ENCODE data around the gene SACM1L.

DNA sequence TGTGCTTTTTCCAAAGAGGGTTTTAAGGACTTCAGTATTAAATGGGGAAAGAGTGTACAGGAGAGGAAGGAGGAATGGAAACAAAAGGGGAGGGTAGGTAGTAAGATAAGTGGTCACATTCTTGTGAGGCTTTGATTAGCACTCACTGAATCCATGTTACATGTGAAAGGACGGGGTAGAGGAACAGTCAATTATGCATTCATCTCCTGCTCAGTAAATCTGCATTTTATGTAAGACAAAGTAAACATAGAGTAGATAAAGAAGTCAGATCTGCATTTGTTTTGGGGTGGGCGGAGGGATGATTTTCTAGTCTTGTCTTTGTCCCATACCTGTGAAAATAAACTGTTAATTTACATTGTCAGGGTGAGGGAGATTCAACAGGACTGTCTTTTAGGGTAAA, 50.8 kb downstream of the SACM1L start:
- TF ChIP-seq POLR2A (IDR thresholded peaks at IDR 0.05; ENCODE audit: insufficient read depth in 1 of 2, low read depth in 2 of 2, low read length in 2 of 2) (no peak), HMG20A (CRISPR knock-in tag; IDR thresholded peaks at IDR 0.05; ENCODE audit: borderline replicate concordance) (no peak), ZNF549 (CRISPR knock-in tag; IDR thresholded peaks at IDR 0.05) (no peak), ZNF616 (CRISPR knock-in tag; IDR thresholded peaks at IDR 0.05; ENCODE audit: low read depth) (no peak), SIN3B (IDR thresholded peaks at IDR 0.05; ENCODE audit: low read length) (no peak), TBL1XR1 (IDR thresholded peaks at IDR 0.05; ENCODE audit: borderline replicate concordance, low read length, partially characterized antibody) (no peak), POLR2AphosphoS5 (IDR thresholded peaks at IDR 0.05; ENCODE audit: low read depth, low read length) (no peak), RAD21 (CRISPR knock-in tag; IDR thresholded peaks at IDR 0.05) (no peak), STAG1 (CRISPR knock-in tag; IDR thresholded peaks at IDR 0.05) (no peak), YY1 (IDR thresholded peaks at IDR 0.05; ENCODE audit: insufficient read depth, insufficient replicate concordance, low read depth, low read length) (no peak), RFX3 (CRISPR knock-in tag; IDR thresholded peaks at IDR 0.05) (no peak), NR2C2 (CRISPR knock-in tag; IDR thresholded peaks at IDR 0.05; ENCODE audit: borderline replicate concordance) (no peak)
- TF ChIP-seq, protein P1, sequence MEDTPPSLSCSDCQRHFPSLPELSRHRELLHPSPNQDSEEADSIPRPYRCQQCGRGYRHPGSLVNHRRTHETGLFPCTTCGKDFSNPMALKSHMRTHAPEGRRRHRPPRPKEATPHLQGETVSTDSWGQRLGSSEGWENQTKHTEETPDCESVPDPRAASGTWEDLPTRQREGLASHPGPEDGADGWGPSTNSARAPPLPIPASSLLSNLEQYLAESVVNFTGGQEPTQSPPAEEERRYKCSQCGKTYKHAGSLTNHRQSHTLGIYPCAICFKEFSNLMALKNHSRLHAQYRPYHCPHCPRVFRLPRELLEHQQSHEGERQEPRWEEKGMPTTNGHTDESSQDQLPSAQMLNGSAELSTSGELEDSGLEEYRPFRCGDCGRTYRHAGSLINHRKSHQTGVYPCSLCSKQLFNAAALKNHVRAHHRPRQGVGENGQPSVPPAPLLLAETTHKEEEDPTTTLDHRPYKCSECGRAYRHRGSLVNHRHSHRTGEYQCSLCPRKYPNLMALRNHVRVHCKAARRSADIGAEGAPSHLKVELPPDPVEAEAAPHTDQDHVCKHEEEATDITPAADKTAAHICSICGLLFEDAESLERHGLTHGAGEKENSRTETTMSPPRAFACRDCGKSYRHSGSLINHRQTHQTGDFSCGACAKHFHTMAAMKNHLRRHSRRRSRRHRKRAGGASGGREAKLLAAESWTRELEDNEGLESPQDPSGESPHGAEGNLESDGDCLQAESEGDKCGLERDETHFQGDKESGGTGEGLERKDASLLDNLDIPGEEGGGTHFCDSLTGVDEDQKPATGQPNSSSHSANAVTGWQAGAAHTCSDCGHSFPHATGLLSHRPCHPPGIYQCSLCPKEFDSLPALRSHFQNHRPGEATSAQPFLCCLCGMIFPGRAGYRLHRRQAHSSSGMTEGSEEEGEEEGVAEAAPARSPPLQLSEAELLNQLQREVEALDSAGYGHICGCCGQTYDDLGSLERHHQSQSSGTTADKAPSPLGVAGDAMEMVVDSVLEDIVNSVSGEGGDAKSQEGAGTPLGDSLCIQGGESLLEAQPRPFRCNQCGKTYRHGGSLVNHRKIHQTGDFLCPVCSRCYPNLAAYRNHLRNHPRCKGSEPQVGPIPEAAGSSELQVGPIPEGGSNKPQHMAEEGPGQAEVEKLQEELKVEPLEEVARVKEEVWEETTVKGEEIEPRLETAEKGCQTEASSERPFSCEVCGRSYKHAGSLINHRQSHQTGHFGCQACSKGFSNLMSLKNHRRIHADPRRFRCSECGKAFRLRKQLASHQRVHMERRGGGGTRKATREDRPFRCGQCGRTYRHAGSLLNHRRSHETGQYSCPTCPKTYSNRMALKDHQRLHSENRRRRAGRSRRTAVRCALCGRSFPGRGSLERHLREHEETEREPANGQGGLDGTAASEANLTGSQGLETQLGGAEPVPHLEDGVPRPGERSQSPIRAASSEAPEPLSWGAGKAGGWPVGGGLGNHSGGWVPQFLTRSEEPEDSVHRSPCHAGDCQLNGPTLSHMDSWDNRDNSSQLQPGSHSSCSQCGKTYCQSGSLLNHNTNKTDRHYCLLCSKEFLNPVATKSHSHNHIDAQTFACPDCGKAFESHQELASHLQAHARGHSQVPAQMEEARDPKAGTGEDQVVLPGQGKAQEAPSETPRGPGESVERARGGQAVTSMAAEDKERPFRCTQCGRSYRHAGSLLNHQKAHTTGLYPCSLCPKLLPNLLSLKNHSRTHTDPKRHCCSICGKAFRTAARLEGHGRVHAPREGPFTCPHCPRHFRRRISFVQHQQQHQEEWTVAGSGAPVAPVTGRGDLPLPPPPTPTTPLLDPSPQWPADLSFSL (CRISPR knock-in tag; IDR thresholded peaks at IDR 0.05), result no peak
- TF ChIP-seq, protein P2, sequence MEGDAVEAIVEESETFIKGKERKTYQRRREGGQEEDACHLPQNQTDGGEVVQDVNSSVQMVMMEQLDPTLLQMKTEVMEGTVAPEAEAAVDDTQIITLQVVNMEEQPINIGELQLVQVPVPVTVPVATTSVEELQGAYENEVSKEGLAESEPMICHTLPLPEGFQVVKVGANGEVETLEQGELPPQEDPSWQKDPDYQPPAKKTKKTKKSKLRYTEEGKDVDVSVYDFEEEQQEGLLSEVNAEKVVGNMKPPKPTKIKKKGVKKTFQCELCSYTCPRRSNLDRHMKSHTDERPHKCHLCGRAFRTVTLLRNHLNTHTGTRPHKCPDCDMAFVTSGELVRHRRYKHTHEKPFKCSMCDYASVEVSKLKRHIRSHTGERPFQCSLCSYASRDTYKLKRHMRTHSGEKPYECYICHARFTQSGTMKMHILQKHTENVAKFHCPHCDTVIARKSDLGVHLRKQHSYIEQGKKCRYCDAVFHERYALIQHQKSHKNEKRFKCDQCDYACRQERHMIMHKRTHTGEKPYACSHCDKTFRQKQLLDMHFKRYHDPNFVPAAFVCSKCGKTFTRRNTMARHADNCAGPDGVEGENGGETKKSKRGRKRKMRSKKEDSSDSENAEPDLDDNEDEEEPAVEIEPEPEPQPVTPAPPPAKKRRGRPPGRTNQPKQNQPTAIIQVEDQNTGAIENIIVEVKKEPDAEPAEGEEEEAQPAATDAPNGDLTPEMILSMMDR (CRISPR knock-in tag; IDR thresholded peaks at IDR 0.05), result no peak
